GM13976 (cell line): ENCODE measurements around the gene THAP12.

Source experiments
- DNase-seq: peaks from one replicate; pipeline ENCODE4 v3.0.0; 2012; ENCODE audit warnings: low spot score
- CTCF ChIP-seq: IDR thresholded peaks from 2 replicates; pipeline ENCODE4 v1.5.1; 2012; ENCODE audit warnings: borderline replicate concordance, mild to moderate bottlenecking; ENCODE audit not compliant: insufficient read depth; ENCODE audit errors: extremely low read depth, missing control alignments, control extremely low read depth
- in situ Hi-C: fragments of 300-500 bp; cut with MboI; formaldehyde crosslinking; loops from one replicate; pipeline ENCODE4 v1.12.0; 2022; ENCODE audit warnings: low sequenced_read_pairs, mixed read lengths, inconsistent platforms; ENCODE audit not compliant: unreplicated experiment

Gene THAP12

DNA sequence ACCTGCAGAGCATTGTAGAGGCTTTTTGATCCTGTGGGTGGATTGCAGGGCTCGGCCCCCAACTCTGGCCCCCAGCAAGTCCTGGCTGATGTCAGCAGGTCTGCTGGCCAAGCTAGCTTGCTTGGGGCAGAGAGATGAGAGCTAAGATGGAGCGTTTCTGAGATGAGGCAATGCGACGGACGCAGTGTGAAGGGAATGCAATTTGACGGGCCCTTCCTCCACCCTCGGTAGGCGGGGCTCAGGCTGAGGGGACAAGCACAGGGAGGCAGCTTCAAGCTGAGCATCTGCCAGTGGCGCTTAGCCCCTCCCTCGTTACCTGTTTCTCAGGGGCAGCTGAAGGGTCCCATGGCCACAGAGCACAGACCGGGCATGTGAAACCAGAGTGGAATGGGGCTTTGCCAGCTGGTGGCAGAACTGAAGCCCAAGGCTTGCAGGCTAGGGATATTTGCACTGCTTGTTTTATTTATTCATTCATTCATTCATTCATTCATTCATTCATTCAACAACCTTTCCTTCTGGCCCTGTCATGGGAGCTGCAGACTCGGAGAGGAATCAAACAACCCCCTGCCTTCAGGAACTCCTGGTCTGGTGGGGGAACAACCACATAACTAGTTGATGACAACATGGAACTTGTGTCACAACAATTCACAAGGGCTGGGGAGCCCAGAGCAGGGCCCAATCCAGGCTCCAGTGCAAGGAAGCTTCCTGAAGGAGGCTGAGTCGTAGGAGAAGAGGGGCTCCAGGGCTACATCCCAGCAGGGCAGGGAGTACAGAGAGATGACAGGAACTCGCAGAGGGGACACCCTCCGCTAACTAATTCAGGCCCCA lies 66.8 kb downstream of the THAP12 start:
- no peak for TF ChIP-seq CTCF
- no peak for DNase-seq
- in situ Hi-C loops, result loop anchor here (10.0 kb wide), 2 partner anchors 99 to 419 kb away; no protein-coding TSS in a partner anchor

DNA sequence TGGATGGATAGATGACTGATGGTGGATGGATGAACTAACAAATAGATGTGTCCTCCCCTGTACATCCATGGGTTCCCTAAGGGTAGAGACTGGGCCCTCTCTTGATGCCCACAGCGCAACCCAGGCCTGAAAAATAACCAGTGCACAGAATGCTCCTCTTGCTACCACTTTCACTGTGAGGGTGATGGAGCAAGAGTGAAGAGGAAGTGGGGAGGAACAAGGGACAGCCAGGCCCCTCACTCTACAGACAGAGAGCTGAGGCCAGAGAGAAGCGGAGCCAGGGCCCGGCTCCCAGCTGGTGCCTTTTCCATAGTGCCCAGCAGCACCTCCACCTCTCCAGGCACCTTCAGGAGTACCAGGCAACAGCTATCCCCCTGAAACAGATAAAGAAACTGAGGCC lies 67.7 kb downstream of the THAP12 start:
- no peak for TF ChIP-seq CTCF
- no peak for DNase-seq
- in situ Hi-C loops, result loop anchor here (10.0 kb wide), 2 partner anchors 98 to 418 kb away; no protein-coding TSS in a partner anchor

GRCh38 chr11:76310832-76311595 lies 69.9 kb downstream of the THAP12 start:
- no peak for DNase-seq
- TF ChIP-seq CTCF, result no peak
- in situ Hi-C loops, result loop anchor here (10.0 kb wide), 2 partner anchors 96 to 416 kb away; no protein-coding TSS in a partner anchor

DNA sequence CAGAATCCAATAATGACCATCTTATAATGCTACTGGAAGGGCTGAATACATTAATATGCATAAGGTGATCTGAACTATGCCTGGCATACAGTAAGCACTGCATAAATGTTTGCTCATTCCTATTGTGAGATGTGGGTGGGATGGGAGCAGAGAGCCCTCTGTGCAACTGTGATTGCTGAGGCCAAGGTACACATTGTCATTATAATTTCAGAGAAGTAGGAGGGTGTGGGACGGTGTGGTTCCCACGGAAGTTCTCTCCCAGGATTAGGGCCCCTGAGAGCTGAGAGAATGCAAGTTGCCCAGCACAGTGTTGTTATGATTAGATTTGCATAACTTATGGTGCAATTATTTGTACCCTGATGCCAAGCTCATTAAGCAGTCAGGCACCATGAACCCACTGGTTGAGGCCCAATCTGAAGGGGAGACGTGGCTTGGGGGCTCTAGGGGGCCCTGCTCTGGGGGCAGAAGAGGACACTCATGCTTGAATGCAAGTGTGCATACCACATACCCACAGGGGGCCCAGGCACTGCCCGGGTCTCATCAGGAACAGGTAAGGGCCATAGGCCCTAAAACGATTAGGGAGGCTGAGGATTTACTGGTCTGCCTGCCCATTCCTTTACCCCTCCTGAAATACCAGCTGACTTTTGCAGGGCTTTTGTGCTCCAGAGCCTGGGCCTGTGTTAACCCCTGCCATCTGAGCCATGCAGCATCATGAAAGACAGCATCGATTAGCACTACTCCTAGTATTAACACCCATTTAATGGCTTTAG lies 72.8 kb downstream of the THAP12 start:
- no peak for TF ChIP-seq CTCF
- DNase-seq, result no peak
- in situ Hi-C loops, result no loop called here

DNA sequence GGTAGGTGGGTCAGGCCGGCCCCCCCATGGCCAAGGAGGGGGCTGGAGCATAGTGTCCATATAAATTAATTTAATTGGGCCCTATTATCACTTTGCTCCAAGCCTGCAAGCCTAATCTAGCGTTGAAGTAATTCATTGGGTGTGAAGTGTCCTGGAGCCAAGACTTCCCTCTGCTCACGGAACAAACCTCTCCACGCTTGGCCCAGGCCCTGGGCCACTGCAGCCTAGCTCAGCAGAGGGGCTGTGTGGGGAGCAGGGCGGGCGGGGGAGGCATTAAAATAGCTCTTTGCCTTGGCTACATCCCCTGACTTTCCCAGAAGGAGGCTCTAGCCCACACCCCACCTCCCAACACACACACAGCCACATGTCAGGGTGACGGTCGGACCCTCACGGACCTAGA lies 73.5 kb downstream of the THAP12 start:
- no peak for DNase-seq
- in situ Hi-C loops, result no loop called here
- TF ChIP-seq CTCF, result no peak

DNA sequence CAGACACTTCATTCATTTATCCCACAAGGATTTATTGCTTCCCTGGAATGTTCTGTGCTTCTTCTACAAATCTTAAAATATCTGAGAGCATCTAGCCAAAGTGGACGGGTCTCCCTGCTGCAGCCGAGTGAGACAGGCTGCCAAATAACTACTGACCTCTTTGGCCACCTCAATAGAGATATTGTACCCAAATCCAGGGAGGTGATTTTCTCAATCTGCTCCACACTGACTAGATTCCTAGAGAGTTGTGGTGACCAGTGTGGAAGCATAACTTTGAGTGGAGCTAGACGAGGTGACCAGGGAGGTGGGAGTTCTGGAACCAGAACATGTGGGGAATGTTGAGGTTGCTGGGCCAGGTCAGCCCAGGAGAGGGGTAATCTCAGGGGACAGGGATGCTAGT lies 77.5 kb downstream of the THAP12 start:
- in situ Hi-C loops, result no loop called here
- TF ChIP-seq CTCF, result no peak

More for the DNA sequence above, 77.5 kb downstream of the THAP12 start:
- no peak for DNase-seq
